LoVo (cell line): ENCODE measurements around the gene SYNPO.

Experiments used
- DNase-seq: peaks from one replicate; pipeline ENCODE4 v3.0.0-alpha.2; 2016; ENCODE audit warnings: low spot score

SYNPO gene, protein sequence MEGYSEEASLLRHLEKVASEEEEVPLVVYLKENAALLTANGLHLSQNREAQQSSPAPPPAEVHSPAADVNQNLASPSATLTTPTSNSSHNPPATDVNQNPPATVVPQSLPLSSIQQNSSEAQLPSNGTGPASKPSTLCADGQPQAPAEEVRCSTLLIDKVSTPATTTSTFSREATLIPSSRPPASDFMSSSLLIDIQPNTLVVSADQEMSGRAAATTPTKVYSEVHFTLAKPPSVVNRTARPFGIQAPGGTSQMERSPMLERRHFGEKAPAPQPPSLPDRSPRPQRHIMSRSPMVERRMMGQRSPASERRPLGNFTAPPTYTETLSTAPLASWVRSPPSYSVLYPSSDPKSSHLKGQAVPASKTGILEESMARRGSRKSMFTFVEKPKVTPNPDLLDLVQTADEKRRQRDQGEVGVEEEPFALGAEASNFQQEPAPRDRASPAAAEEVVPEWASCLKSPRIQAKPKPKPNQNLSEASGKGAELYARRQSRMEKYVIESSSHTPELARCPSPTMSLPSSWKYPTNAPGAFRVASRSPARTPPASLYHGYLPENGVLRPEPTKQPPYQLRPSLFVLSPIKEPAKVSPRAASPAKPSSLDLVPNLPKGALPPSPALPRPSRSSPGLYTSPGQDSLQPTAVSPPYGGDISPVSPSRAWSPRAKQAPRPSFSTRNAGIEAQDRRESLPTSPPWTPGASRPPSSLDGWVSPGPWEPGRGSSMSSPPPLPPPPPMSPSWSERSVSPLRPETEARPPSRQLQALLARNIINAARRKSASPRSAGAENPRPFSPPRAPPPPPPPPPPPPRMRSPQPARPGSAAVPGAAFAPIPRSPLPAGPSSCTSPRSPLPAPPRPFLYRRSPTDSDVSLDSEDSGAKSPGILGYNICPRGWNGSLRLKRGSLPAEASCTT

DNA sequence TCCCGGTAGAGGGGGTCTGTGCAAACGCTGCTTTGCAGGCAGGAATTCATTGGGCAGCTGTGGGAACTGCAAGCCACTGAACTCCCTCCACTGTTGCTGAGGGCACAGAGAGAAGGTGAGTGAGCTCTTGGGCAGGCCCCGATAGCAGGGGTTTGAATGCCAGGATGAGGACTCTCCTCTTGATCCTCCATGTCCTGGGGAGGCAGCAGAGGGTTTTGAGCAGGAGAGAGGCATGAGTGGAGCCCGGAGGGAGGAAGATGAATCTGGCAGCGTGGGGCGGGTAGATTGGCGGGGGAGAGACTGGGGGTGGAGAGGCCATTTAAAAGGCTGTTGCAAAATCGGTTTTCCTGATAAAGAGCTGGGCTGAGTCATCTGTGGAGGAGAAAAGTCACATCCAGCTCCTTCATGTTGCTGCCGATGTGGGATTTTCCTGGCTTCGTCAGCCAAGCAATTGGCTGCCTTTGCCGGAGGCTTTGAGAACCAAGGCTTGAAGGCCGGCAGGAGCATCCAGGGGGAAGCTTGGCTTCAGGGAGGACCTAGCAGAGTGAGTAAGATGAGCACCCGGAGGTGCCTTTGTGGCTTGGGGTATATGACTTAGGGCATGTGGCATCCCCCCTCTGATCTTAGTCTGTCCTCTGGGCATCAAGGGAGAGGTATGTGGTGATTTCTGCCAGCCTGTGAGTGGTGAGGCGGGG is at the start of gene SYNPO:
TSS of gene SYNPO (plus strand) at position 350 of the 695 bp plus-strand sequence. CDS start 7,616 bp downstream, outside the sequence.
- DNase-seq: no peak

DNA sequence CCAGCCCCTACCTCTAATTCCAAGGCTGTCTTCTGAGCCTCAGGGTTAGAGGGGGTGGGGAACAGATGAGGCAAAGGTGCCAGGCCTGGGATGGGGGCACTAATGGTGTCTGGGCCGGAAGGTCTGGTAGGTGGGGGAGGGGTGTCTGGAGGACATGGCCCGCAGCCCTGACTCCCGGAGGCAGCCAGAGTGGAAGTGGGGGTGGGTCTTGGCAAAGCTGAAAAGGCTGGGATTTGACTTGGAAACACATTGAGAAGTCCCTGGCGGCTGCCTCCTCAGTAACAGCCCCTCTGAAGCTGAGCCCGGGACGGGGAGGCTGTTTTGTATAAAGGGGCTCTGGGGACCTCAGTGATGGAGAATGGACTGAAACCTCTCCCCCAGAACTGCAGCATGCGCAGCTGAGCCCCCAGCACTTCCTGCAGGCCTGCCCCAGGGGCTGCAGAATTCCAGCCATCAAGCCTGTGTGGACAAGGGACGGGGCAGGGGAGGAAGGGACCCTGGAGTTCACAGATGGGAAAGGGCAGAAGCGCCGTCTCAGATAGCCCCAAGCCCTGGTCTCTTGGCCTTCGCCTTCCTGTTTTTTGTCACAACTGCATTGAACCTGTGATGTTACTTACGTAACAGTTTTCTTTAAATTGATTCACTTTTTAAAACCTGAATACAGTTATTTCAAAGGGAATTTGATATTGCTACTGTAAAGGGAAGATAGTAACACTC is 49.3 kb upstream of the SYNPO start:
- DNase-seq: no peak

DNA sequence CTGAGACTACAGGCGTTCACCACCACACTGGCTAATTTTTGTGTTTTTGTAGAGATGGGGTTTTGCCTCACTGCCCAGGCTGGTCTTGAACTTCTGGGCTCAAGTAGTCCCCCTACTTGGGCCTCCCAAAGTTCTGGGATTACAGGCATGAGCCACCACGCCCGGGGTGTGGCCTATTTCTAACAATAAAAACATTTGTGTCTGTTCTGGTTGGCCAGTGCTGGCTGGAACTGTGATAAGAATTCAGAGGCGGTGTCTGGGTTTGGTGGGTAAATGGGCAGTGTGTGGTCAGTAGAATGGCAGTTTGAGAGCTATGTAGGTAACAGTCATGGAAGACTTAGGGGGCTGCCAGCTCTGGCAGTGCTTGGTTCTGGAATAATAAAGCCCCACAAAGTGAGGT is 46.9 kb upstream of the SYNPO start:
- no peak for DNase-seq

DNA sequence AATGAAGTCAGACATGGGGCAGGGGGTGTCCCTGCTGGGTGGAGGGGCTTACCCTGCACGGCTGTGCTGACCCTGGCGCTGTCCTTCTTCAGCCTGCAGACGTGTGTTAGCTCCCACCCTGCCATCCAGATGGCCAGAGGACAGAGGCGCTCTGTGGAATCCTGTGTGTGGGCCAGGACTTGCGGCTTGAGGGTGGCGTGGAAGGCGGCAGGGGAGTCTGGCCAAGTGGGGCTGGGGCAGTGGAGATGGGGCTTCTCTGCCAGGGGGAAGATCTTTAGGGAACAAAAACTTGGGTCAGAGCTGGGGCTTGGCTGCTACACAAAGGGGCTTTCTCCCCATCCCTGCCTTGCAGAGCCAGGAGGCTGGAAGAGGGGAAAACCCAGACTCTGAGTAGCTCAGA is 46.5 kb upstream of the SYNPO start:
- DNase-seq: no peak

DNA sequence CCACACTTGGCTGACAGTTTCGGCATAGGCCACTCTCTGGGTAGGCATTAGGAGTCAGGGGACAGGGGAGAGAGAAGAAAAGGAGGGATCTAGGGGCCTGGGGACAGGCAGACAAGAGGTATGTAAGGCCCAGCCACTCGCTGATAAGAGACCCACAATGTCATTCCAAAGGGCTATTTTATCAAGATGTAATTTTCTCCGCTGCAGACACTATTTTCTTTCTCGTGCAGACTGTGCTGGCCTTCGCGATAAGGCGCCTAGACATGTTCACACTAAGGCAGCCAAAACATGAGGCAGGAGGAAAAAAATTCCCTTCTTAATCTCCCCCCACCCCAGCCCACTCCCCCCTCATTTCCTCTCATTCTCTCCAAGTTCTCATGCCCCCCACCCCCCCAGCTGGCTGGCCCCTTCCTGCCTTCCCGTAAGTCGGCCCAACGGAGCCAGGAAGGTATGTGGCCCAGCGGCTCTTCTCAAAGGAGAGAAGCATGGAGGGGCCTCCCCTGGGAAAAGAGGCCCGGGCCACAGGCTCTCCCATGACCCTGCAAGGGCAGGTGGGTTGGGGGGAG is 44.9 kb upstream of the SYNPO start:
- DNase-seq: no peak

DNA sequence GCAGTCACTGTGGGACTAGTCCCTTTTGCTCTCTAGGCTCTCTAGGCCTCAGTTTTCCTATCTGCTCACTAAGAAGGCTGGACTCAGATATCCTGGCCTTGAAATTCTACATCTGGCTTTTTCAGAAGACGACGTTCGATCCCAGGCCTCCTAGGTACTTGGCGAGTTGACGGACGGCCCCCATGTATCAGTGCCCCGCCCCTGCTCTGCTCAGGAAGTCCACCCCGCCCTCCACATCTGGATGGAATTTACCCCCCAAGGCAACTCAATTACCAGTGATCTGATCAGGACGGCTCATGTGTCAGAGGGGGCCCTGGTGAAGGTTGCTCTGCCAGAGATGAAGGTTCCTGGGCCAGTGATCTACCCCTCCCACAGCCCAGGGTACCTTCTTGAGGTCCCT is 44.1 kb upstream of the SYNPO start:
- DNase-seq: no peak

DNA sequence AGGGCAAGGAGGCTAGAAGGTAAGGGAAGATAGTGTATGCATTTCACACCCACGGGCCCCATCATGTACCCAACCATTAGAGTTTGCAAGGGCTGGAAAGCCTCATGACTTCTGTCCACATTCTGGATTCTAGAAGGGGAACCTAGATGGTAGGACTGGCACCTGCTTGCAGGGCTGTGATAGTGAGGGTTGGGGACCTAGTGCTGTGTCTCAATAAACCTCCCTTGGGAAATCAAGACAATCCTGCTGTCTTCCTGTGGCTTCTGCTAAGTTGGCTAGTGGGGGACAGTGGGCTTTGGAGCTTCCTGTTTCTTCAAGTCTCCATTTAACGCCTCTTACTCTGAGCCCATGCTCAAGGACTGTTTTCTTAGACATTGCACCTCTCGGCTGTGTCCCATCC is 43.6 kb upstream of the SYNPO start:
- DNase-seq: no peak

DNA sequence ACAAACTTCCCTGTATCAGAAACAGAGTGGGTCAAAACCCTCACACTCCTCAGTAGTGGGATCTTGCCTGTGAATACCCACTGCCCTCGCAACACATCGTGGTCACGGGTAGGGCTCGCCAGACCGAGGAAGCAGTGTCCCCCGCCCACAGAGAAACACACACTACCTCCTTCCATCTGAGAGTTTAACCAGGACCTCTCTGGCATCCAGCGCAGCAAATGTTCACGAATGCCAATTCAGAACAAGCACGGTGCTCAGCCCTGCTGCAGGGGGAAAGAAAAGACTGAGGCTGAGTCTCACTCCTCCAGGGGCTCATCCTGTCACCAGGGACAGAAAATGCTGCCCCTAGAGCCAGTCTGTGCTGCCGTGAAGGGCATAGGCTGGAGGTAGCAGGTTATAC is 42.5 kb upstream of the SYNPO start:
- DNase-seq: no peak

DNA sequence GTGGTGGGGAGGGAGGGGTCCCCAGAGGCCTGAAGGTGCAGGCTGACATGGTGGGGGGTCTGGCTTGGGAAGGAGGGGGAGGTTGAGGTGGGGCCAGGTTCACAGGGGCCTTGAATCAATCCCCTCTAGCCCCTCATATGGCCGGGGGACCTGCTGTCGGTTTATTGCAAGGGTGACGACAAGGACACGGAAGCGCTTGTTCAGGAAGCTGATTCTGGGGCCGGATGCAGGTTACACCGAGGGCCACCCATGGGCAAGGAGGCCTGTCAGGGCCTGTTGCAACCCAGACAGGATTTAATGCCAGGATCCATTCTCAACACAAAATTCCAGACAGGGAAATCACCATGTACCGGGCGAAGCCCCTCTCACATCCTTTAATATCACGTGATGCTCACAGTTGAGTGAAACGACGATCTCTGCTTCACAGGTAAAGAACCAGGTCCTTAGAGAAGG is 41.6 kb upstream of the SYNPO start:
- DNase-seq: no peak

DNA sequence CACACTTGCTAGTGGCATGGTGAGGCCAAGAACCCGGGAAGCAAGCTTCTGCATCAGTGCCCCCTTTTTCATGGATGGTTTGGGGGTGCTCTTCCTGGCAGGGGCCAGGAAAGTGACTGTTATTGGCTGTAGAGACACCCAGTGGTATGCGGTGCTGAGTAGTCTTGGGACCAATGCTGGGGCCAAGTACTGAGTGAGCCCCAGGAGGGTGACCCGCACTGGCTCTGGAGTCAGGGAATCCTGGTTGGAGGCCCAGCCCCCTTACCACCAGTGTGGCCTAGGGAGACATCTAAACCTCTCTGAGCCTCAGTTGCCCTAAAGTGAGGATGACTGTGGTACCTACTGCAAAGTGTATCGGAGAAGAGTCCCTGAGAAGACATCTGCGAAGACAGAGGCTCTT is 41.2 kb upstream of the SYNPO start:
- no peak for DNase-seq

DNA sequence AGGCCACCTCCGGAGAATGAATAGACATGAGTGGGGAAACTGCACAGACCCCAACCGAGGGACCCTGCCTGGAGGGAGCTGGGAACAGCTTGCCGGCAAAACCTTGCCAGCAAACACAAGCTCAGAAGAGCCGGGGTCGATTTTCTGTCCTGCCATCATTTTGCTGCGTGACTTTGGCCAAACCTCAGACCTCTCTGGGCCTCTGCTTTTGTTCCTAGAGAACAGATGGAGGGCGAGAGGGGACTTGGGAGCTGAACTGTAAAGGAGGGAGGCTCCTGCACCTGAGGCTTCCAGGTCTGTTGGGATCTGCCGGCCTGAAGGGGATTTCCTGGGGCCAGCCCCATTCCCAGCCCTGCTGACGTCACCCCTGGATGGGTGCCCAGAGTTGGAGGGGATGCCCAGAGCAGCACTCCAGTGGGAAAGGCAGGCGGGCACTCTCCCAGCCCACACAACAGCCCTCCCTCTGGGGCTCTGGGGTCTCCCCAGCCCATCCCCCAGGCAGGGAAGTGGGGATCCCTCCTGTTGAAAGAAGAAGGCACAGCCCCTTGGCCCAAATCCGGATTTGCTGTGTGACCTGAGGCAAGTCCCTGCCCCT is 40.4 kb upstream of the SYNPO start:
- peak; percentile 41 for DNase-seq

DNA sequence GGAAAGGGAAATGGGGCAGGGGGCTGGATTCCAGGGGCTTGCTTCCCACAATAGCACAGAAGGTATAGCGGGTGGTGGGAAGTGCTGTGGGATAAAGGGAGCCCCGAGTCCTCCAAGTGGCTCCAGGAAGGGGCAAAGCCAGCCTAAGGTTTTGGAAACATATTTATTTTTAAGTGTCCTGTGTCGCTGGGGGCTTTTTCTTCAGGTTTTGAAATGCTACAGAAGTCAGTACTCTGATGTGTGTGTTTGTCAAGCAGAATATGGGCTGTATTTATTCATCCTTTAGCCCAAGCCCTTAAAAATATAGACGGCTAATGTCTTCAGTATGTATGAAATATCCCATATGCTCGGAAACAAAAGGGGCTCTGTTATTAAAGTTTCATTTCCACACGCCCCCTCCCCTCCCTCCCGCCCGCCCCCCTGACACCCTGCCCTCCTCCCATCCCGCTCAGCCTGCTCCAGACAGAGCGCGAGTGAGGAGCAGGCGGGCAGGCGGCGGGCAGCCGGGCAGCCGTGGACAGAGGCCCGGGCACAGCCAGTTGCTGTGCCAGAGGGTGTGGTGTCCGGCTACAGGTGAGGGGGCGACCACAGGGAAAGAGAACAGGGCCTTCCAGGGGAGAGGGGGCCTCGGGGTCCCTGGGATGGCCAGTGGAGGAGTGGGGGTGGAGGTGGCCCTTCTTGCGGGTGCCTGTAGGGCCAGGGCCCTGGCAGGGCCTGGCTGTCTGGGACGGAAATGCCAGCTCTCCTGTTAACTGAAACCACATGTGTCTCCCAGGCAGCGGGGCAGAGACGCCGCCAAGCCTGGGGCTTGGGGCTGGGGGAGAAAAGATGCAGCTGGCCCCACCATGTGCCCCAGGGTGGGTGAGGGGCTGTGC is 39.6 kb upstream of the SYNPO start:
- no peak for DNase-seq

DNA sequence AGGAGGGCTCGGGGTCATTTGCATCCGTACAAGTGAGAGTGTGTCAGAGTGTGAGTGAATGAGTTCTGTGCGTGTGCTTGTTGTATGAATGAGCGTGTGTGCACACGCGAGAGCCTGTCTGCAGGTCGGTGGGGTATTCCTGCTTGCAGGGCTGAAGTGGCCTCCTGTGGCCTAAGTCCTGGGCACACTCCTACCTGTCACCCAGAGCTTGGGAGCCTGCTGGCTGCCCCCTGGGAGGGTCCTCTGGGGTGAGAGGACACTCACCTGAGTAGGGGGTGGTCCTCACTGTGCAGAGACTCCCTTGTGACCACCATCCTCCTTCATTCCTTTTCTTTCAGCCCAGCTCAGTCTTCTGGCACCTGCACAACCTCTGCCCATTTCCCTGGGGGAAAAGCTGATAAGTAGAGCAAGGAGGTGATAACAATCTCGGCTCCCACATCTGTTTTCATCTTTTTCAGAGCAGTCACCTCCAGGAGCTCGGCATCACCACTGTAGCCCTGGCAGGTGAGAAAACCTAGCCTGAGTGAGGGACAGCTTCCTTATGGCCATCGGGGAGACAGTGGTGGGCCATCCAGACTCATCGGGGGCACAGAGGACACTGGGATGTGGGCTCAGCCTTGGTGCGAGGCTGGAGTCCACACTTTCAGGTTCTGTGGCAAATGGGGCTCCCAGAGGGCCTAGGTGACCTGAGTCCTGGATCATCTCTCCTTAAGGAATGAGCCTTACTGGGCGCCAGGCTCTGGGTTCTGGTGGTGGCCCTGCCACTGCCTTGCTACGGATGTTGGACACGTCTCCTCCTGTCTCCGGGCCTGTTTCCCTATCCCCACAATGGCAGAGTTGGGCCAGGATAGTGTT is 38.7 kb upstream of the SYNPO start:
- DNase-seq: no peak

DNA sequence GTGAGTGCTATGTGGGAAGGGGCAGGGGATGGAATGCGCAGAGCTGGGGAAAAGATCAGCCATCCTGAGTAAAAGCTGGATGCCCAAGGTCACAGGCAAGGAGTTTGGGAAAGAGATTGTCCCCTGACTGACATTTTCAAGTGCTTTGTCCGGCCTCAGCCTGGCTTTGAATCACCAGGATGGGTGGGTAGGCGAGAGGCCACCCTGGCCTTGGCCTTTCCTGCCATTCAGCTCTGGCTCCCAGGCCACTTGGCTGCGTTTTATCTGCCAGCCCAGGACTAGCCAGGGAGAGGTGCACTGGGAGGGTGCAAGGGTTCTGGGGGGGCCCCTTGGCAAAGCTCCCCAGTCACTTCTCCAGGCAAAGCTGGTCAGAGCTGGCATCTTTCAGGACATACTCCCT is 37.4 kb upstream of the SYNPO start:
- no peak for DNase-seq

DNA sequence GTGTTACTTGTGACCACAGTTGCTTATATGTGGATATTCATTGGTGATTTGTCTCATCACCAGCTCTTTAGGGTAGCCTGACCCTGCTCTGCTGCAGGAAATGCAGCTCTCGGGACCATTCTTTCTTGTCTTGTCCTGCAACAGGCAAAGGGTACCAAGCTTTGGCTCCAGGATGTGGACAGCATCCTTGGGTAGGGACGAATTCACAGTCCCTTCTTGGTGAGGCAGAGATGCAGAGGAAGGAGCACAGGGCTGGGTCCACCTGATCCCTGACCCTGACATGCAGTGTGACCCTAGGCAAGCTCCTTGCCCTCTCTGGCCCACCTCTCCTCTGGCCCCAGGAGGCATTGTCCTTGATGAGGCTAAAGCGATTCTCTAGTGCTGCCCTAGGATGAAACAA is 37.0 kb upstream of the SYNPO start:
- no peak for DNase-seq

DNA sequence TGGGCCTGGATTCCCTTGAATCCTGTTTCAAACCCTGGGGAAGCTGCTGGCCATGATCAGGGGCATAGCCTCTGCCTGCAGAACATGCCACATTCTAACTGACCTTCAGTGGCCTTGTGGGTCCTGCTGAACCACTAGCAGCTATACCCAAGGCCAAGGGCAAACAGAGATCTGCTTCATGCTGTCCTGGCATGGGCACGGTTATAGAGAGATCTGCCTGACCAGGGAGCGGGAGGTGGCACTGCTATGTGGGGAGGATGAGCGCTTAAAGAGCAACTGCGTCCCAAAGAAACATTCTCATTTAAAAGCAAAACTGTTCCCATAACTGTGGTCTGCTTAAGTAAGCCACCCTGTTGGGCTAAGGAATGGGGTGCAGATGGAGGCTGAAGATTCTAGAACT is 36.5 kb upstream of the SYNPO start:
- no peak for DNase-seq

DNA sequence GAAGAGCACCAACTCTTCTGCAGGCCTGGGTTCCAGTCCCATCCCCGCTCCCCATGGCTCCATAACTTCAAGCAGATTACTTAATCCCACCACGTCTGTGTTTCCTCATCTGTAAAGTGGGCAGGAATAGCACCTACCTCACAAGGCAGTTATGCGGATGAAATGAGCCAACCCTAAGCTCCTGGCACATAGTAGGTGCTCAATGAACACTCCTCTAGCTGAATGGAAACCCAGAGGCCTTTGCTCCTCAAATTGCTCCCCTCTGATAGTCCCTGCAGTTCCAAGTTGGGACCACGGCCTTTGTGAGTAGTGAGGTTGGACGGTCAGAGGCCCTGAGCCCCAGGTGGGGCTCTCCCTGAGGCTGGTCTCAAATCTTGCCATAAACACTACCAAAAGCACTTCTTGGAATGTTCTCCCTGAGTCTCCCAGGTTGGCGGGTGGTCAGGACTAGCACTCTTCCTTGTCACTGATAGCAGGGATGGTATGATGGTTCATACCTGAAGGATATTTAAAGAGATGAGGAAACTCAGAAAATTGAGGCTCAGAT is 35.5 kb upstream of the SYNPO start:
- no peak for DNase-seq

DNA sequence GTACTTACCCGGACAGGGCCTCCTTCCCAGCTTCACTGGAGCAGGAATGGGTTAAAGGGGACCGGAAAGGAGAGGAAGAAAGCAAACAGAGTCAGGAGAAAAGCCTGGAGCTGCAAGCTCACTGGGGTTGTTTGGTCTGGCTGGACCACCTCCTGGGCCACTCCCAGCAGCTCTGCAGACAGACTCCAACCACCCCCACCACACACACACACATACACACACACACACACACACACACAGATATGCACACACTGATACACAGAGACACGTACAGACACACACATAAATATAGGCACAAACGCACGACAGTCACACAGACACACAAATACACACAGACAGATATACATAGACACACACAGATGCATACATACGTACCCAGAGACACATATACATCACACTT is 34.9 kb upstream of the SYNPO start:
- DNase-seq: no peak

DNA sequence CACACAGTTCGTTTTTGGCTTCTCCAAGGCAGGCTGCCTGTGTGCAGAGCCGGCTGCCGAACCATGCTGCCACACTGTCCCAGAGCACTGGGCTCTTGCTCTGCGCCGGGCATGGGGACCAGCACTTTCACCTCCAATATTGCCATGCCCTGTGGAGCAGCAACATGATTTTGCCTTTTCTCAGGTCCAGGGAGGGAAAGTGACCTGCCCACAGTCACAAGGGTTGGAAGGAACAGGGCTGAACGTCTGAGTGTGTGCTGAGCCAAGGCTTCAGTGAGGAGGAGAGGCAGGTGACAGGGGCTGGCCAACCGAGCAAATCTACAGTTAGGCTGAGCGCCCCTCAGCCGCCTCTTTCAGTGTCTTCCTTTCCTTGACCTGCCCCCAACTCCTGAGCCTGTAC is 34.0 kb upstream of the SYNPO start:
- DNase-seq: no peak
